Erythroblast (primary cell): ENCODE results near the gene RALGPS2.

Experiments
- DNase-seq, 2 experiments: peaks; one replicate each; lab custom pipeline; 2025; lab: John Stamatoyannopoulos, UW
- GATA1 ChIP-seq: IDR thresholded peaks from 2 replicates; pipeline ENCODE4 v1.6.1; 2011; ENCODE audit warnings: low read depth, mild to moderate bottlenecking, control low read depth, low read length, moderate library complexity
- POLR2A ChIP-seq: IDR thresholded peaks from 2 replicates; pipeline ENCODE4 v1.6.1; 2011; ENCODE audit warnings: mild to moderate bottlenecking, low read length

RALGPS2 gene

DNA sequence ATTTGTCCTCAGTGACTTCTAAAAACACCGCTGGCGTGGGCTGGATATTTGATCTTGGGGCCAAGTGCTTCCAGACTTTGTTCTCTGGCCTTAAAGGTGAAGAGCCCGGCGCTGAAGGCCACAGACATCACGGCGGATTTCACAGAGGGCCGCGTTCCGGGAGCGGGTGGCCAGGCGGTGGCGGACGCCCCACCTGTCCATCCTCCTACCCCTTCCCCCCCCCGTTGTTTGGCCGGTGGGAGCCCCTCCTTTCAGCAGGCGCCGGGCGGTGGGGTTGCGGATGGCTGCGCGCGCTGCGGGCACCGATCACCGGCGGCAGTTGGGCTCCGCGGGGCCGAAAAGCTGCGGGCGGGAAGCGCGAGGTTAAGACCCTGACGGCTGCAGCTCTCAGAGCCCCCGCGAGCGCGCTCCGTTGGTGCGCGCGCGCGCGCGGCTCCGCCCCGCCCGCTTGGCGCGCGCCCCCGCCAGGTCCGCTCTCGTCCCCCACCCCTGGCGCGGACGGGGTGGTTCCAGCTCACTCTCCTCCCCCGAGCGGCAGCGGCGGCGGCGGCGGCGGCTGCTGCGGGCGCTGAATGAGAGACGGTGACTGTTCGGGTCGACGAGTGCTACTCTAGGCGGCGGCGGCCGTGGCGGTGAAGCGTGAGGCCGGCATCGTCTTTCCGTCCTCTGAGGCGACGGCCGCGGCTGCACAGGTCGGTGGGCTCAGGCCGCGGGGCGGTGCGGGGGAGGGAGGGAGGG, at the start of gene RALGPS2:
RALGPS2 (plus strand) TSS at position 517 of the 738 bp plus-strand sequence. CDS start 51,521 bp downstream, outside the sequence.
- peak; percentile 85 to 89 for DNase-seq
- TF ChIP-seq GATA1 (no peak), POLR2A (peak; percentile 54)

DNA sequence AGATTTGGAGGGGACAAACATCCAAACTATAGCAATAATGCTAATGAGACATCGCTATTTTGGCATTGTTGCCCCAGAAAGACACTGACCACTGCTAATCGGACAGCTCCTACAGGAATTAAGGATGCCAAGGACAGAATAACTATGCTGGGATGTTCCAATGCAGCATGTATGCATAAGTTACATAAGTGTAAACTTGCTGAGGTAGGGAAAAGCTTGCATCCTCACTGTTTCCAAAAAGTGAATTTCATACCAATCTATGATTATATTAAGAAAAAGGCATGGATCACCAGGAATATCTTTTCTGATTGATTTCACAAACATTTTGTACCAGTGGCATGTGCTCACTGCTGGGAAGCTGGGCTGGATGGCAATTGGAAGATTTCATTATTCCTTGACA, 45.8 kb upstream of the RALGPS2 start:
- TF ChIP-seq GATA1 (no peak), POLR2A (no peak)
- no peak for DNase-seq

DNA sequence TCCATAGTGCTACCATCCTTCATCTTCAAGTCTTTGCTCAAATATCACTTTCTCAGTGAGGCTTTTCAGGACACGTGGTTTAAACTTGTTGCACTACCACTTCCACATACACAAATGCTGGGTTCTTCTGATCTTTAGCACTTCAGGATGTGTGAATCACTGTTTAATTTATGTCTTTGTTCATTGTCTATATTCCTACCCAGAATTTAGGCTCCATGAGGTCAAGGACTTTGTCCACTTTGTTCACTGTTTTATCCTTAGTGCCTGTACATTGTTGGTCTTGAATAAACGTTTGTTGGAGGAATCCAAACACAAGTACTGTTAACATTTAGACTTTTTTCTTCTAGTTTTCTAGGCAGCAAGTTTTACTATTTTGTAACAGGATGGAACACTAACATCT, 42.6 kb upstream of the RALGPS2 start:
- TF ChIP-seq GATA1 (no peak), POLR2A (no peak)
- DNase-seq: no peak

DNA sequence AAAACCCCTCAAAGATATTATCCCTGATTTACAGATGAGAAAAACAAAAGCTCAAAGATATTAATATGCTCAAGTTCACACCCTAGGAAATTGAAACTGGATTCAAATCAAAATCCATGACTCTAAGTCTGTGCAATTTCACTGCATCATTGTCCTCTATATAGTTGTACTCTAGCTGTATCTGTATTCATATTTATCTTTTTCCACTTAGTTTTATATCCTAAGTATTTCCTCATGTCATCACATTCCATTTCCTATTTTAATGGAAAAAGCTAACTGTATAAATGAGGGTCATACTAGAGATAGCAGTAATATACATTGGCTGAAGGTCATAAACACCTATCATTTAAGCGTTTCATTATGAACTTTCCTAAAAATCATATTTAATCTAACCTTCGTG, 42.2 kb upstream of the RALGPS2 start:
- DNase-seq: no peak
- no peak for TF ChIP-seq GATA1
- TF ChIP-seq POLR2A: no peak

- TF ChIP-seq GATA1 (no peak), POLR2A (no peak)
- DNase-seq: no peak
These were observed 41.8 kb upstream of the RALGPS2 start for GRCh38 chr1:178683291-178683690.

DNA sequence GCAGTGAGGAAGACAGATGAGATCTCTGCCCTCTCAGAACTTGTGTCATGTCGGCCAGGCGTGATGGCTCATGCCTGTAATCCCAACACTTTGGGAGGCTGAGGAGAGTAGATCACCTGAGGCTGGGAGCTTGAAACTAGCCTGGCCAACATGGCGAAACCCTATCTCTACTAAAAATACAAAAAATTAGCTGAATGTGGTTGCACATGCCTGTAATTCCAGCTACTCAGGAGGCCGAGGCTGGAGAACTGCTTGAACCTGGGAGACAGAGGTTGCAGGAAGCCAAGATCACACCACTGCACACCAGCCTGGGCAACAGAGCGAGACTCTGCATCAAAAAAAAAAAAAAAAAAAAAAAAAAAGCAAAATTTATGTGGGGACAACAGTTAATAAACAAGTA, 40.9 kb upstream of the RALGPS2 start:
- TF ChIP-seq POLR2A: no peak
- no peak for TF ChIP-seq GATA1
- DNase-seq: no peak

DNA sequence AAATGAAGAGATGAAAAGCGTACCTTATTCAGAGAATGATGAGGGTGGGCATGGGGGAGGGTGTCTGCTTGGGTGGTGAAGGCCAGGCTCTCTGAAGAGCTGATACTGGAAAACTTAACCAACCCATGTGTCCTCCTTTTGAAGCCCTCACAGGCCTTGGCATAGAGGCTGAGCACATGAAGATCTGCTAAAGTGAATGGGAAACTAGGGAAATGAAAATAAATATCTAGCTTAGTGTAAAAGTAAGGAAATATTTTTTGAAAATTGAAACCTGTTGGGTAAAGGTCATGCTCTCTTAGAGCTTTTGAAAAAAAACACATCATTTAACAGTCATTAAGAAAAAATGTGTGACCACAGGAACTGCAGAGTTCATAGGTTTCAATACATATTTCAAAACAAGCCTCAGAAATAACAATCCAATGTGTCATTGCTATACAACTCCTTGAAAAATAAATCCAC, 40.5 kb upstream of the RALGPS2 start:
- DNase-seq: no peak

GRCh38 chr1:178686407-178686806, 38.6 kb upstream of the RALGPS2 start:
- no peak for TF ChIP-seq GATA1
- TF ChIP-seq POLR2A: no peak

More for the DNA sequence above, 40.5 kb upstream of the RALGPS2 start:
- TF ChIP-seq POLR2A: no peak
- no peak for TF ChIP-seq GATA1

DNA sequence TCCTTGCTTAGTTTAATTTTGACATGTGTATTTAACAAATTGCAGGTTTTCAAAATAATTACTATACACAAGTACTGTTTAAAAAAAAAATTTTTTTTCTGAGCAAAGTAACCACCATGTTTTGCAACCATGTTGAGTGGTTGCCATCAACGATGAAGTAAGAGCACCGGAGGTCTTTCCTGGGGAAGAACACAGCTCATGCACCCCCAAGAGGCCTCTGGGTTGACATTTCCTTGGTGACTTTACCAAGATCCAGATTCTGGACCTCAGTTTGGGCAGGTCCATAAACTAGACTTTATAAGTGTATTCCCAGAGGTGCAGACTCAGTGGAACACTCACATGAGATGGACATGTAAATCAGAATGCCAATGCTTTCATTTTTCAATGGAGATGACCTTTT, 36.8 kb upstream of the RALGPS2 start:
- no peak for TF ChIP-seq GATA1
- TF ChIP-seq POLR2A: no peak
- DNase-seq: no peak

More at GRCh38 chr1:178686407-178686806, 38.6 kb upstream of the RALGPS2 start:
- no peak for DNase-seq

- TF ChIP-seq POLR2A (no peak), GATA1 (no peak)
These were observed 35.3 kb upstream of the RALGPS2 start for GRCh38 chr1:178689769-178690168.

DNA sequence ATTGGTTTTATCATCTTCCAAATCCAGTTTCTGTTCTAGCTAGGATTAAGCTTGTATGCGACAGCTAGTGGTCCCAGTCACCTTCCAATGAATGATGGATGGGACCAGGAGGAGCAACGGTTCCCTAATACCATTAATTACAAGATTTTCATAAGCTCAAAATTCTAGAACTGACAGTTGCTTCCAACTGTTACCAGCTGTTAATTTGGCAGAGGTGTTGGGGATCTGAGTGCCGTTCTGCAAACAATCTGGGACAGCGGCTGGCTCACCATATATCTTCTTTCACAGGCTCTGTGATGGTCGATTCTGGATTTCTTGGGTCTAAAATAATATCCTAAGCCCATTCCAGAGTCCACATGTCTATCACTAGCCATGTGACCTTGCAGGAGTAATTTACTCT, 34.5 kb upstream of the RALGPS2 start:
- TF ChIP-seq GATA1 (no peak), POLR2A (no peak)

More at GRCh38 chr1:178689769-178690168, 35.3 kb upstream of the RALGPS2 start:
- no peak for DNase-seq

GRCh38 chr1:178692564-178693327, 32.3 kb upstream of the RALGPS2 start:
- DNase-seq: no peak
- TF ChIP-seq GATA1 (no peak), POLR2A (no peak)

More for the DNA sequence above, 34.5 kb upstream of the RALGPS2 start:
- no peak for DNase-seq

DNA sequence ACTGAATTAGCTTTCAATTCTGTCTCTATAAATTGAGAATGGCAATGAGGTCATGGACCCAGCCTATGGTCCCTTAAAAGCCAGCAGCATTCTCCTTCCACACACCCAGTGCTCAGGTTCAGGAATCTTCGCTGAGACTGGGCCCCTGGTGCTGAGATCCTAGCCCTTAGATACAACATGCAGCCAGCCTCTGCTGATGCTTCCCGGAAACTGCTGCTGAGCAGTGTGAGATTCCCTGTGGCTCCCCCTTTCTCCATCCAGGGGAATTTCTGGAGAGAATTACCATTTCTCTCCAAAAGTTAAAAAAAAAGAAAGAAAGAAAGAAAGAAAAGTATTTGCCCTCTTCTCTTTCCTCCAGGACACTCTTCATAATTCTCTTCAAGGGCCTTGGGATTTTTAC, 31.7 kb upstream of the RALGPS2 start:
- DNase-seq: no peak
- TF ChIP-seq GATA1: no peak
- TF ChIP-seq POLR2A: no peak

- TF ChIP-seq POLR2A (no peak), GATA1 (no peak)
- peak; percentile 70 to 75 for DNase-seq
These were observed 30.0 kb upstream of the RALGPS2 start for GRCh38 chr1:178694923-178695525.
